H9 (cell line): Measurements from ENCODE around the gene CTH. TPM values are rescaled to one million over a fixed set of nuclear protein-coding genes. Genes with fewer than 3 reads are reported as not detected.

ENCODE experiments used
- DNase-seq: peaks from one replicate; pipeline ENCODE4 v3.0.0-alpha.2; 2017
- H2AFZ ChIP-seq: one replicate; pipeline ENCODE4 v1.6.1; 2013; ENCODE audit warnings: mild to moderate bottlenecking, low read length, control low read depth, moderate library complexity
- H2AK5ac ChIP-seq: 2 replicates; pipeline ENCODE4 v1.6.1; 2013; ENCODE audit warnings: low read length, control low read depth, mixed read lengths; ENCODE audit not compliant: insufficient read length
- H2BK120ac ChIP-seq: one replicate; pipeline ENCODE4 v1.6.1; 2013; ENCODE audit warnings: low read depth, mild to moderate bottlenecking, low read length, control low read depth, inconsistent platforms; ENCODE audit not compliant: poor library complexity, severe bottlenecking
- H2BK12ac ChIP-seq: 2 replicates; pipeline ENCODE4 v1.6.1; 2013; ENCODE audit warnings: low read length, control low read depth, mixed read lengths, low read depth; ENCODE audit not compliant: insufficient read length
- H2BK15ac ChIP-seq: 2 replicates; pipeline ENCODE4 v1.6.1; 2013; ENCODE audit warnings: low read depth, low read length, control low read depth
- H2BK20ac ChIP-seq: one replicate; pipeline ENCODE4 v1.6.1; 2013; ENCODE audit warnings: low read depth, mild to moderate bottlenecking, low read length, control low read depth, inconsistent platforms; ENCODE audit not compliant: poor library complexity, severe bottlenecking
- H2BK5ac ChIP-seq: 2 replicates; pipeline ENCODE4 v1.6.1; 2013; ENCODE audit warnings: low read length, control low read depth, mixed read lengths; ENCODE audit not compliant: insufficient read length
- H3K14ac ChIP-seq: 2 replicates; pipeline ENCODE4 v1.6.1; 2013; ENCODE audit warnings: low read length, control low read depth; ENCODE audit not compliant: insufficient read depth
- H3K18ac ChIP-seq: 2 replicates; pipeline ENCODE4 v1.6.1; 2013; ENCODE audit warnings: low read depth, mild to moderate bottlenecking, mixed read lengths, low read length, control low read depth; ENCODE audit not compliant: insufficient read length
- H3K23ac ChIP-seq: 2 replicates; pipeline ENCODE4 v1.6.1; 2013; ENCODE audit warnings: low read length, control low read depth, mixed read lengths, low read depth; ENCODE audit not compliant: insufficient read length
- H3K23me2 ChIP-seq: 2 replicates; pipeline ENCODE4 v1.6.1; 2013; ENCODE audit warnings: low read depth, mild to moderate bottlenecking, mixed read lengths, low read length, control low read depth; ENCODE audit not compliant: insufficient read length, poor library complexity, severe bottlenecking
- H3K27ac ChIP-seq: 2 replicates; pipeline ENCODE4 v1.5.1; 2013; ENCODE audit warnings: low read length, control low read depth, mixed read lengths, low read depth; ENCODE audit not compliant: insufficient read length
- H3K27me3 ChIP-seq: 2 replicates; pipeline ENCODE4 v1.6.1; 2013; ENCODE audit warnings: low read length, control low read depth, inconsistent platforms; ENCODE audit not compliant: insufficient read depth
- H3K4ac ChIP-seq: 2 replicates; pipeline ENCODE4 v1.6.1; 2013; ENCODE audit warnings: low read depth, mild to moderate bottlenecking, control low read depth, inconsistent platforms, low read length, moderate library complexity
- H3K4me1 ChIP-seq: 2 replicates; pipeline ENCODE4 v1.6.1; 2013; ENCODE audit warnings: low read length, control low read depth, inconsistent platforms; ENCODE audit not compliant: insufficient read depth
- H3K4me2 ChIP-seq: 2 replicates; pipeline ENCODE4 v1.6.1; 2013; ENCODE audit warnings: low read length, control low read depth, mixed read lengths; ENCODE audit not compliant: insufficient read length, insufficient read depth
- H3K56ac ChIP-seq: 2 replicates; pipeline ENCODE4 v1.6.1; 2013; ENCODE audit warnings: low read depth, mild to moderate bottlenecking, mixed read lengths, low read length, control low read depth; ENCODE audit not compliant: insufficient read length
- H3K79me1 ChIP-seq: 2 replicates; pipeline ENCODE4 v1.6.1; 2013; ENCODE audit warnings: low read depth, mild to moderate bottlenecking, moderate library complexity, low read length, control low read depth, inconsistent platforms; ENCODE audit not compliant: insufficient read depth, poor library complexity, severe bottlenecking
- H3K79me2 ChIP-seq: 2 replicates; pipeline ENCODE4 v1.6.1; 2013; ENCODE audit warnings: low read length, control low read depth, inconsistent platforms; ENCODE audit not compliant: insufficient read depth
- H3K9ac ChIP-seq: 2 replicates; pipeline ENCODE4 v1.6.1; 2013; ENCODE audit warnings: low read length, control low read depth, mixed read lengths; ENCODE audit not compliant: insufficient read length; ENCODE audit errors: extremely low read depth
- H3K9me3 ChIP-seq: one replicate; pipeline ENCODE4 v1.6.1; 2013; ENCODE audit warnings: low read depth, low read length, inconsistent platforms; ENCODE audit not compliant: control insufficient read depth
- H3T11ph ChIP-seq: one replicate; pipeline ENCODE4 v1.6.1; 2013; ENCODE audit warnings: mild to moderate bottlenecking, low read length, control low read depth, inconsistent platforms
- H4K20me1 ChIP-seq: one replicate; pipeline ENCODE4 v1.6.1; 2013; ENCODE audit not compliant: control insufficient read depth, insufficient read length, insufficient read depth
- H4K5ac ChIP-seq: 2 replicates; pipeline ENCODE4 v1.6.1; 2013; ENCODE audit warnings: low read depth, mild to moderate bottlenecking, mixed read lengths, low read length, control low read depth; ENCODE audit not compliant: insufficient read length
- H4K8ac ChIP-seq: replicated peaks from 2 replicates; pipeline ENCODE4 v1.6.1; 2013; ENCODE audit warnings: low read length, control low read depth, mixed read lengths, low read depth; ENCODE audit not compliant: insufficient read length
- H4K91ac ChIP-seq: 2 replicates; pipeline ENCODE4 v1.6.1; 2013; ENCODE audit warnings: low read depth, mild to moderate bottlenecking, moderate library complexity, mixed read lengths, low read length, control low read depth; ENCODE audit not compliant: insufficient read length
- H3K27ac Mint-ChIP-seq, 3 experiments: 2 replicates in 2 of 3; 3 replicates in 1 of 3; pipeline ENCODE4 v1.8.0; 2020 to 2021; ENCODE audit warnings: mixed read lengths in 3 of 3, mild to moderate bottlenecking in 1 of 3, moderate library complexity in 1 of 3
- H3K27me3 Mint-ChIP-seq: 2 replicates; pipeline ENCODE4 v1.8.0; 2021; ENCODE audit warnings: low read depth, mild to moderate bottlenecking, moderate library complexity, mixed read lengths
- H3K36me3 Mint-ChIP-seq, 3 experiments: 2 replicates in 2 of 3; 3 replicates in 1 of 3; pipeline ENCODE4 v1.8.0; 2020 to 2021; ENCODE audit warnings: low read depth in 3 of 3, mixed read lengths in 3 of 3; ENCODE audit not compliant: insufficient read depth in 1 of 3
- H3K4me1 Mint-ChIP-seq, 2 experiments: 2 replicates each; pipeline ENCODE4 v1.8.0; 2020; ENCODE audit warnings: mixed read lengths in 2 of 2
- H3K4me3 Mint-ChIP-seq, 2 experiments: 2 replicates in 1 of 2; 3 replicates in 1 of 2; pipeline ENCODE4 v1.8.0; 2020 to 2021; ENCODE audit warnings: mild to moderate bottlenecking in 2 of 2, mixed read lengths in 2 of 2, moderate library complexity in 1 of 2
- H3K9me3 Mint-ChIP-seq, 2 experiments: 2 replicates in 1 of 2; 3 replicates in 1 of 2; pipeline ENCODE4 v1.8.0; 2020; ENCODE audit warnings: mild to moderate bottlenecking in 2 of 2, mixed read lengths in 2 of 2, moderate library complexity in 1 of 2
- CTCF ChIP-seq: fragments of 200-600 bp; sonication (generic); conservative IDR thresholded peaks from 3 replicates; pipeline ENCODE4 v1.8.0; 2021; ENCODE audit warnings: antibody characterized with exemption, mild to moderate bottlenecking
- WGBS: extraction: QIAGEN DNeasy Blood & Tissue Kit; methylation state at CpG from one replicate; pipeline ENCODE4 v1.1.7; 2013; ENCODE audit warnings: missing lambda C conversion rate, low lambda C conversion rate, mixed read lengths; ENCODE audit not compliant: insufficient read length; ENCODE audit errors: extremely low coverage; 5-methylcytosine and 5-hydroxymethylcytosine counted together
- total RNA-seq: library from RNA; stranded (reverse); gene quantifications from 2 replicates; pipeline ENCODE4 v1.2.1, GENCODE V29; 2021

CTH gene
- total RNA-seq, 1 experiment from 2014 or later = 15.5 TPM

DNA sequence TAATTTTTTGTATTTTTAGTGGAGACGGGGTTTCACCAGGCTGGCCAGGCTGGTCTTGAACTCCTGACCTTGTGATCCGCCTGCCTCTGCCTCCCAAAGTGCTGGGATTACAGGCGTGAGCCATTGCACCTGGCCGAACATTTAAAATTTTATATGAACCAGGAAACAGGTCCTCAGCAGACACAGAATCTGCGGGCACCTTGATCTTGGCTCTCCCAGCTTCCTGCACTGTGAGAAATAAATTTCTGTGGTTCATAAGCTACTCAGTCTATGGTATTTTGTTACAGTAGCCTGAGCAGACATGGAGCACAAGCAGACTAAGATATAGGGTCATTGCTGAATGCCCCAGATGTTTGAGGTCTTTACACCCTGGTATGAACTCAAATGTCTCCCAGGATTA is 23.6 kb upstream of the CTH start:
- Histone ChIP-seq H3K79me1 (no peaks in the 10 kb centered on the region), H4K5ac (no peak overlapping the region), H2BK15ac (no peak overlapping the region), H3K27ac (no peak overlapping the region), H2BK20ac (no peak overlapping the region), H3K4ac (no peak overlapping the region), H4K8ac (no peak overlapping the region), H3K23me2 (no peaks in the 10 kb centered on the region), H3K18ac (no peak overlapping the region), H3T11ph (no peak overlapping the region), H2AFZ (no peak overlapping the region), H3K14ac (no peak overlapping the region), H3K79me2 (no peaks in the 10 kb centered on the region), H2BK12ac (no peak overlapping the region), H3K4me2 (no peak overlapping the region), H3K27me3 (no peaks in the 10 kb centered on the region), H3K9me3 (no peaks in the 10 kb centered on the region), H2AK5ac (no peak overlapping the region), H2BK120ac (no peak overlapping the region), H2BK5ac (no peak overlapping the region), H3K4me1 (no peaks in the 10 kb centered on the region), H4K91ac (no peak overlapping the region), H3K9ac (no peak overlapping the region), H4K20me1 (no peaks in the 10 kb centered on the region), H3K56ac (no peak overlapping the region), H3K23ac (no peak overlapping the region)
- H3K9me3 Mint-ChIP-seq = no peaks in the 10 kb centered on the region
- no peak overlapping the region for H3K4me3 Mint-ChIP-seq
- WGBS = no CpG with 5 or more reads among the region's 5 CpGs
- H3K4me1 Mint-ChIP-seq = no peaks in the 10 kb centered on the region
- H3K27ac Mint-ChIP-seq = no peak overlapping the region
- no peaks in the 10 kb centered on the region for H3K36me3 Mint-ChIP-seq
- DNase-seq = no peak
- H3K27me3 Mint-ChIP-seq = no peaks in the 10 kb centered on the region
- TF ChIP-seq CTCF = no peak
